Effector memory CD8-positive, alpha-beta T cell (primary cell): ENCODE results near the gene CACNA1C.

Source experiments
- ATAC-seq: fragments of 150-1000 bp; cut with Tn5 transposase; replicated peaks from 2 replicates; pipeline ENCODE4 v1.10.0; 2021; ENCODE audit warnings: mild to moderate bottlenecking, moderate library complexity
- DNase-seq, 3 experiments: peaks; one replicate each; pipeline ENCODE4 v3.0.0; 2021
- H3K27ac Mint-ChIP-seq, 2 donors: one replicate each; pipeline ENCODE4 v1.8.0; 2022; ENCODE audit warnings: mild to moderate bottlenecking in 2 of 2, mixed read lengths in 2 of 2, moderate library complexity in 2 of 2
- H3K27me3 Mint-ChIP-seq, 2 donors: one replicate each; pipeline ENCODE4 v1.8.0; 2022; ENCODE audit warnings: mixed read lengths in 2 of 2
- H3K36me3 Mint-ChIP-seq: one replicate; pipeline ENCODE4 v1.8.0; 2022; ENCODE audit warnings: mild to moderate bottlenecking, moderate library complexity, mixed read lengths; ENCODE audit not compliant: insufficient read depth
- H3K4me1 Mint-ChIP-seq, 2 donors: one replicate each; pipeline ENCODE4 v1.8.0; 2022; ENCODE audit warnings: low read depth in 2 of 2, mixed read lengths in 2 of 2
- H3K4me3 Mint-ChIP-seq, 2 donors: one replicate each; pipeline ENCODE4 v1.8.0; 2022; ENCODE audit warnings: mild to moderate bottlenecking in 2 of 2, mixed read lengths in 2 of 2, moderate library complexity in 2 of 2
- H3K9me3 Mint-ChIP-seq, 2 donors: one replicate each; pipeline ENCODE4 v1.8.0; 2022; ENCODE audit warnings: mixed read lengths in 2 of 2

The CACNA1C gene

DNA sequence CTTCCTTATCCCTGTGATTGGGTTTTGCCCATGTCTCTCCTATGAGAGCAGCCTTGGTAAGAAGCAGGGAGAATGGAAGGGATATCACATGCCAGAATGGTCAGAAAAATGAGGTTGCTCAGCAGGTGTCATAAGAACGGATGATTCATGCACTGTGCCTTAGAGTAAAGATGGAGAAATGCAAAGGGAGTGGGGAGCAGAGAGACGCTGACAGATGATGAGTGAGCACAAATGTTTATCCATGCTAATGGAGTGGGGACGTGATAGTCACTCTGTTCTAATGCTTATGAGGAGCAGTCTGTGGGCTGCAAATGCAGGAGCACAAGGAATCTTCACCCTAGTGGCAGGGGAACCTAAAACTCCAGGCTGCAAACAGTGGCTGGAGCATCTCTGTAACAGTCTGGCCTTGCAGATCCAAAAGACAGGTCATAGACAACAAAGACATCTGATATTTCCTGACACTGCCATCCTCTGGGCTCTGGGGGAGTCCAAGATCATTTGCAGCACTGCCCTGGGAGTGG, 243.2 kb downstream of the CACNA1C start:
- ATAC-seq, result no peak
- Mint-ChIP-seq H3K36me3 (peaks cover 2% of the 10 kb centered on the region), H3K9me3 (no peaks in the 10 kb centered on the region), H3K27me3 (peaks cover 34 to 78% of the 10 kb centered on the region in 2 donors), H3K27ac (no peak overlapping the region), H3K4me1 (peaks cover 0 to 5% of the 10 kb centered on the region in 2 donors), H3K4me3 (no peak overlapping the region)
- DNase-seq, result no peak

DNA sequence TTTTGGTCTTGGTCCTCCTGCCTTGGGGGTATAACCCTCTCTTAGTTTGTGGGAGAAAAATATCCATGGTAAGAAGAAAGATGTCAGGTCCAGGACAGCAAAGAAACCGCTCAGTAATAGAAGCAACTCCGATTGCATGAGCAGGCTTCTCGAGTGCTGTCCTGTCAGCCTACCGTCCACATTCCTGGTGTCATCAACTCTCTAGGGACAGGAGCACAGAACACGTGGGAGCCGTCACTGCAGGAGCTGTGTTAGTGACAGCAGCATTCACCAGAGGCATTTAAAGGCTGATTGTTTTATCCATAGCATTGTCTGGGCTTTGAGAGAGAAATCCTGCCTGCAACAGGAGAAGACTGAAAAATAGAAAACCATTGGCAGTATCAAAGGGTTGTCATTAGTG, 244.2 kb downstream of the CACNA1C start:
- H3K4me3 Mint-ChIP-seq, result no peak overlapping the region
- H3K27me3 Mint-ChIP-seq, result peaks cover 34 to 74% of the 10 kb centered on the region in 2 donors
- no peak overlapping the region for H3K27ac Mint-ChIP-seq
- DNase-seq (no peak), ATAC-seq (no peak)
- H3K9me3 Mint-ChIP-seq, result no peaks in the 10 kb centered on the region
- peaks cover 0 to 5% of the 10 kb centered on the region in 2 donors for H3K4me1 Mint-ChIP-seq
- peaks cover 2% of the 10 kb centered on the region for H3K36me3 Mint-ChIP-seq

DNA sequence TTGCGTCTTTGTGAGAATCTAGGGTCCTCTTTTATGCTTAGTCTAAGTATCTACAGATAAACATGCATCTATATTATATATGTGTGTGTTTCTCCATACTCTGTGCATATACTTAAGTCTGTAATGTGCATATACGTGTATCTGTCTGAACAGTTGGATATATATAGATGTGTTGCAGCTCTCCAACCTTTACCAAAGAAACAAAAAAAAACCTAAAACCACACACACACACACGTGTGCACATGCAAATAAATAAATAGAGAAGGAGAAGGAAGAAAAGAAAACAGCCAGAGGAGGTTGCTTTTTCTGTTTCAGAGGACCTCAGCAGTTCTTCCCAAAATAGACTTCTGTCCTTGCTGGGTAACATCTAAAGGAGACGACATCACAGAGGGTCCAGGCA, 244.9 kb downstream of the CACNA1C start:
- H3K4me3 Mint-ChIP-seq, result no peak overlapping the region
- ATAC-seq (no peak), DNase-seq (no peak)
- peaks cover 0 to 5% of the 10 kb centered on the region in 2 donors for H3K4me1 Mint-ChIP-seq
- H3K36me3 Mint-ChIP-seq, result peaks cover 2% of the 10 kb centered on the region
- peaks cover 29 to 74% of the 10 kb centered on the region in 2 donors for H3K27me3 Mint-ChIP-seq
- no peaks in the 10 kb centered on the region for H3K9me3 Mint-ChIP-seq
- H3K27ac Mint-ChIP-seq, result no peak overlapping the region

DNA sequence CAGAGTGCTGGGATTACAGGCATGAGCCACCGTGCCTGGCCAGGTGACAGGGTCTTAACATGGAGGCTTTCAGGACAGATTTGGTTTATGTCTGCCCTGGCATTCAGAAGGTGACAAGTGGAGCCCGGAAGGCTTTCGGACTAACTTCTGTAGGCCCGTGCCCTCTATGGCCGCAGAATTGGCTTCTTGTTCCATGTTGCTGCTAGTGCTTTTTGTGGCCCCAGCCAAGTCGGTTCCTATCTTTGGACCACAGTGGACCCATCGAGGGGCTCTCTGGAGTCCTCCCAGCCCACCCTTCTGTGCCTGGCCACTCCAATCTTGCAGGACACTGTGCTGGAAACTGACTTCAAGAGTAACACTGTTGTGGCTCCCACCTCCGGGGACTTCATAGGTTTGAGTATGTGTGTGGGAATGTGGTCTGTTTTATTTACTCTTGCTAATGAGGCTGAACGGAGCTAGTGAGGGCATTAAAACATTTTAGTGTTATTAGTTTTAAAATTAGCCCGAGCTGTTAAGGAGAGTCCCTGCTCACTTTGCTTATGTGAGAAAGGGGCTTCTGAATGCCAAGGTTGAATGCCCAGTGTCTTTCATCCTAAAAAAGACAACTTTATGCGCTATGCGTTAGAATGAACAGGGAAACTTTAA, 245.9 kb downstream of the CACNA1C start:
- no peak for DNase-seq
- H3K4me1 Mint-ChIP-seq, result peaks cover 0 to 5% of the 10 kb centered on the region in 2 donors

DNA sequence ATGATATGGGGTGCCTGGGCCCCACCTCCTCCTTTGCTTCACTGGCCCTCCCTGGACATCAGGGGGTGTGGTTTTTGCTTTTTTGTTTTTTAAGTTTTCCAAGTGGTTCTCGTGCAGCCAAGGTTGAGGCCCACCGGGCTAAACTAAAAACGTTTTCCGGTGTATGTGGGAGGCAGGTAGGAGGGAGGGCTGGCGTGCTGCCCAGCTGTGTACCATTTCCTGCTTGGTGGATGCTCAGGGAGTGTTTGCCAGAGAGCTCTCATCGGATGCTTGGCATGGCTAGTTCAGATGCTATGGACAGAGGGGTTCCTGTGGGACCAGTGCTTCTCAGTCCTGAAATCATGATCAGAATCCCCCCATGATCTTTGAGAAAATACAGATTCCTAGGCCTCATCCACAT, 246.4 kb downstream of the CACNA1C start:
- peaks cover 2% of the 10 kb centered on the region for H3K36me3 Mint-ChIP-seq
- no peaks in the 10 kb centered on the region for H3K9me3 Mint-ChIP-seq
- no peak overlapping the region for H3K27ac Mint-ChIP-seq
- DNase-seq, result no peak
- peaks cover 0 to 5% of the 10 kb centered on the region in 2 donors for H3K4me1 Mint-ChIP-seq
- no peak overlapping the region for H3K4me3 Mint-ChIP-seq
- peaks cover 34 to 77% of the 10 kb centered on the region in 2 donors for H3K27me3 Mint-ChIP-seq
- ATAC-seq, result no peak

More for the DNA sequence above, 245.9 kb downstream of the CACNA1C start:
- peaks cover 2% of the 10 kb centered on the region for H3K36me3 Mint-ChIP-seq
- no peaks in the 10 kb centered on the region for H3K9me3 Mint-ChIP-seq
- no peak overlapping the region for H3K27ac Mint-ChIP-seq
- peaks cover 29 to 77% of the 10 kb centered on the region in 2 donors for H3K27me3 Mint-ChIP-seq
- no peak for ATAC-seq
- no peak overlapping the region for H3K4me3 Mint-ChIP-seq

DNA sequence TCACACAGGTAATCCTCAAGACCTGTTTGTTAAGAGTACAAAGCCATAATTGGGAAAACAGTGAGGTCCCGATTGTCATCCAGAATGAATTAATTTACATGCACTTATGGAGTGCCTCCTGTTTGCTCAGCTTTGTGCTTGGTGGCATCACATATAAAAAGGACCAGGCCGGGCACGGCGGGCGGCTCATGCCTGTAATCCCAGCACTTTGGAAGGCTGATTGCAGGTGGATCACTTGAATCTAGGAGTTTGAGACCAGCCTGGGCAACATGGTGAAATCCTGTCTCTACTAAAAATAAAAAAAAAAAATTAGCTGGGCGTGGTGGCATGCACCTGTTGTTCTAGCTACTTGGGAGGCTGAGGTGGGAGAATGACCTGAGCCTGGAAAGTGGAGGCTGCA, 247.4 kb downstream of the CACNA1C start:
- Mint-ChIP-seq H3K27me3 (peaks cover 38 to 77% of the 10 kb centered on the region in 2 donors), H3K27ac (no peak overlapping the region), H3K4me1 (peaks cover 0 to 2% of the 10 kb centered on the region in 2 donors), H3K9me3 (no peaks in the 10 kb centered on the region), H3K4me3 (no peak overlapping the region), H3K36me3 (peaks cover 2% of the 10 kb centered on the region)
- ATAC-seq (no peak), DNase-seq (no peak)

DNA sequence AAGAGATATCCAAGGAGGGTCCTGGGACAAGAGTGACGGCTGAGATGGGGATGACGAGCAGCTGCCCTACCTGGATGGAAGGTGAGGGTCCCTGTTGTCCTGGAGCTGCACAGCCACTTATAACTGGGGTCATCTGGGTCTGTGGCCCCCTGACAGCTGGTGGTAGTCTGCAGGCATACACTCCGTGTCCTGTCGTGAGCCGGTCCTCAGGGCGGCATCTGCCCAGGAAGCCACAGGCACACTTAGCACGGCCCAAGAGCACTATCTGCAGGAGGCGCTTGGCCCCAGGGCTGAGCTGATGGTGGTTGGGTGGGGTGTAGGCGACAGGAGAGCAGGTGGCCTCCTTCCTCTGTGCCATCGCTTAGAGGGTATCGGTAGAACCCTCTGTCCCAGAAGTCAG, 248.1 kb downstream of the CACNA1C start:
- H3K9me3 Mint-ChIP-seq, result no peaks in the 10 kb centered on the region
- no peak for ATAC-seq
- H3K27ac Mint-ChIP-seq, result no peak overlapping the region
- no peak overlapping the region for H3K4me3 Mint-ChIP-seq
- no peak for DNase-seq
- no peaks in the 10 kb centered on the region for H3K4me1 Mint-ChIP-seq
- no peaks in the 10 kb centered on the region for H3K36me3 Mint-ChIP-seq
- H3K27me3 Mint-ChIP-seq, result peaks cover 34 to 82% of the 10 kb centered on the region in 2 donors

DNA sequence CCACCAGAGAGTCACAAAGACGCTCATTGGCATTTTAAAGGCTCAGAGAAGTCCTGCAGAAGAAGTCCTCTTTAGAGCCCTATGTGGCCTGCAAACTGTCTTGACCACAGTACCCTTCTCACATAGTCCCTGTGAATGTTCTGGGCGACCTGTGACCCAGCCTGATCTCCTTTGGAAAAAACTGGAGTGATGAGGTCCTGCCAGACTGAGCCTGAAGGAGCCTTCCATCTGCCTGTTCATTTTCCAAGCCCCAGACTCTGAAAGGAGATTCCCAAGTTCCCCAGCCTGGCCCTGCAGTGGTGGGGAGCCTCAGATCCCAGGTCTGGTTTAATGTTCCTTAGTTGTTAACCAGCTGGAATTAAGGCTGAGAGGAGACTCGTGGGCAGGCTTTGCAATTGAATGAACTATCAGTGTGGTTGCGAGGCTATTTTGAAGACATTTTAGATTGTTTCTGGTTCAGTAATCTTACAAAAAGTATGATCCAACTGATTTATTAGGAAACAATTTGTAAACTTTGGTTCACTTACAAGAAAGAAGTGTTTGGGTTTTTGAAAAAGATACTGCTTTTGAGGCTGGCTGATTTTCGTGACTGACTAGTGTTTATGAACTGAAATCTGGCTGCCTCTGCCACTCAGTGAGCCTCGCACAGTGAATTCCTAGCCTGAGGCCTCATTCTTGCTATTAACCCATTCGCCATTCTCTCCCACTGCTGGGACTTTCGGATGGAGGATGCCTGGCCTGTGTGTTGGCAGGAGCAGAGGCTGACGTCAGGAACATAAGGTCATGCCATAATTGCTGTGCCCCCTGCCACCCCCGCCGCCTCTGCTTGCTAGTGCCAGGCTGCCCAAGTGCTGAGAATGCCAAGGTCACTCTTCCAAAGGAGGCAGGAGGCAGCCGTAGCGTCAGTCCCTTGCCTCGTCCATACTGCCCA, 249.0 kb downstream of the CACNA1C start:
- no peak for DNase-seq
- no peak for ATAC-seq
- H3K4me1 Mint-ChIP-seq, result no peaks in the 10 kb centered on the region
- H3K27ac Mint-ChIP-seq, result no peak overlapping the region
- no peak overlapping the region for H3K4me3 Mint-ChIP-seq
- H3K9me3 Mint-ChIP-seq, result no peaks in the 10 kb centered on the region
- H3K36me3 Mint-ChIP-seq, result no peaks in the 10 kb centered on the region
- H3K27me3 Mint-ChIP-seq, result peaks cover 33 to 83% of the 10 kb centered on the region in 2 donors

DNA sequence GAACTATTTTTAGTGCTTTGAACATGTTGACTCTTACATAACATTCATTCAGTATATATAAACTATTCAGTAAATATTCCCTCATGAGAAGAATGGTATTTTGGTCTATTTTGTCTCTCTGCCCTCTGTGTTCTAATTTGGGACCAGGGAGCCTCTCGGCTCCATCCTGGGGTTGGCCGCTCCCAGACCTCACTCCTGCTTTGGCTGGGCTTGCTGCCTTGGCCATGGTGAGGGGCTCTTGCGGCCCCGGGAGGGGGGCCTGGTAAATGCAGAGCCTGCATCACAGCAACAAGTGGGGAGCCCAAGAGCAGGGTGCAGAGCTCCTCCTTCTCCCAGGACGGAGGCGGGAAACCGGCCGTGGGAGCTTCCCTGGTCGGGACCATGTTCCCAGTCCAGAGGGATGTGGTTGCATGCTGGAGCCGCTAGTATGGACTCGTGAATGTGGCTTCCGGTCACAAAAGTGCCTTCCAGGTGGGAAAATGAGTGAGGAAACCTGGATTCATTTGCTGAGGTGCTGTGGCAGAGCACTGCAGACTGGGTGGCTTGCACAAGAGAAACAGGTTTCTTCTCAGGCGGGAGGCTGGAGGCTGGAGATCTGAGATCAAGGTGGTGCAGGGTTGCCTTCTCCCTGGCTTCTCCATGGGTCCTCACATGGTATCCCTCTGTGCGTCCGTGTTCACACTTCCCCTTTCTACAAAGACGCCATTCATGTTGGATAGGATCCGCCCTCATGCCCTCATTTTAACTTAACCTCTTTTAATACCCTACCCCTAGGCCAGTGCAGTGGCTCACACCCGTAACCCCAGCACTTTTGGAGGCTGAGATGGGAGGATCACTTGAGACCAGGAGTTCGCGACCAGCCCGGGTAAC, 250.2 kb downstream of the CACNA1C start:
- H3K4me1 Mint-ChIP-seq, result no peaks in the 10 kb centered on the region
- no peak overlapping the region for H3K27ac Mint-ChIP-seq
- H3K4me3 Mint-ChIP-seq, result no peak overlapping the region
- ATAC-seq, result no peak
- DNase-seq, result no peak
- peaks cover 31 to 80% of the 10 kb centered on the region in 2 donors for H3K27me3 Mint-ChIP-seq
- H3K36me3 Mint-ChIP-seq, result no peaks in the 10 kb centered on the region
- H3K9me3 Mint-ChIP-seq, result no peaks in the 10 kb centered on the region

DNA sequence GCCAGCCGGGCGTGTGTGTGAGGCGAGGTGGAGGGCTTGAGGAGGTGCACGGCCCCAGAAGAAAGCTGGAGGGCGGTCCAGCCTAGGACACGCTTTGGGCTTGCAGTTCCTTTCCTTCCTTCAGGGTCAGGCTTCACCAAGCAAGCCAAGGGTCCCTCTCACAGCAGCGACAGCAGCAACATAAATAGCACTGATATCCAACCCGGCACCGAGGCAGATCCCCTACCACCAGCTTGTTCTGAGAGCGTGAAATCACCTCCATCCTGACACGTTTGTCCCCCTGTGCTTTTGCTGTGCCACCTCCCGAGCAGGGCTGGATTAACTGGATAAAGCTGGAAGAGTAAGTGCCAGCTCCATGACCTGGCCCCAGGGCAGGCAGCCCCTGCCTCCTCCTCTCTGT, 251.4 kb downstream of the CACNA1C start:
- no peaks in the 10 kb centered on the region for H3K36me3 Mint-ChIP-seq

DNA sequence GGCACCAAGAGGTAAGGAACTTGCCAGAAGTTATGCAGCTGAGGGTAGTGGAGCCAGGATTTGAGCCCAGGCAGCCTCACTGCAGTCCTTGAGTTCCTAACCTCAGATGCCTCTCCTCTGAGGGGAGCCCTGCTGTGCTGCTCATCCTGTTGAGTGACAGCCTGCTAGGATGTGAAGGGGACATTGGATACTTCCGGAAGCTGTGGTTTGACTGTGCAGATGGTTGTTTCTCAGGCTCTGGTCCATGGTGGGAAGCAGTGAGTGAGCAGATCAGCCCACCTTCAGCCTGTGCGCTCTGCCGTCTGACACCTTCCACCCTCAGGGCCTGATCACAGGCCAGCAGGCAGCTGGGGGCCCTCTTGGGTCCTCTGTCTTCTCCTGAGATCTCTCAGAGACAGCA, 253.2 kb downstream of the CACNA1C start:
- Mint-ChIP-seq H3K27ac (no peak overlapping the region), H3K27me3 (peaks cover 25 to 62% of the 10 kb centered on the region in 2 donors), H3K4me3 (no peak overlapping the region), H3K36me3 (no peaks in the 10 kb centered on the region), H3K4me1 (no peaks in the 10 kb centered on the region), H3K9me3 (no peaks in the 10 kb centered on the region)
- DNase-seq (no peak), ATAC-seq (no peak)

More for the DNA sequence above, 251.4 kb downstream of the CACNA1C start:
- H3K27me3 Mint-ChIP-seq, result peaks cover 29 to 80% of the 10 kb centered on the region in 2 donors
- no peak overlapping the region for H3K27ac Mint-ChIP-seq
- ATAC-seq (no peak), DNase-seq (no peak)
- no peaks in the 10 kb centered on the region for H3K9me3 Mint-ChIP-seq
- H3K4me3 Mint-ChIP-seq, result no peak overlapping the region
- no peaks in the 10 kb centered on the region for H3K4me1 Mint-ChIP-seq

DNA sequence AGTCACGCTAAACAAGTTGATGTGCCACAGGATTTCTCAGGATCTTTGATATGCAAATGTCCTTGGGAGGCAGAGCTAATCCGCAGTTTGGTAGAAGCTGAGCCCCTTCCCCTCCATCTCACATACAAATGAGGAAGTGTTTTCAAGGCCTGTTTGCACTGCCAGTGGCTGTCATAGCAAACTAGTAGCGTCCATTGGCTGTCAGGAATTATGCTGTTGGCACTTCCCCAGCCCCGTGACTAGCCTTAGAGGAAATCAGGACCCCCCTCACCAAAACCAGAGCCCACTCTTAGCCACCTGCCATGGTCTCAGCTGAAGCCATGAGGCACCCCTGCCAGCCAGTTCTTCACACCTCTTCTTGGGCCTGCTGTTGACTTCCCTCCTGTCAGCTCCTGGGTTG, 253.9 kb downstream of the CACNA1C start:
- Mint-ChIP-seq H3K36me3 (no peaks in the 10 kb centered on the region), H3K27me3 (peaks cover 25 to 59% of the 10 kb centered on the region in 2 donors), H3K4me1 (no peaks in the 10 kb centered on the region), H3K4me3 (no peak overlapping the region), H3K27ac (no peak overlapping the region), H3K9me3 (no peaks in the 10 kb centered on the region)
- no peak for ATAC-seq
- DNase-seq, result no peak

DNA sequence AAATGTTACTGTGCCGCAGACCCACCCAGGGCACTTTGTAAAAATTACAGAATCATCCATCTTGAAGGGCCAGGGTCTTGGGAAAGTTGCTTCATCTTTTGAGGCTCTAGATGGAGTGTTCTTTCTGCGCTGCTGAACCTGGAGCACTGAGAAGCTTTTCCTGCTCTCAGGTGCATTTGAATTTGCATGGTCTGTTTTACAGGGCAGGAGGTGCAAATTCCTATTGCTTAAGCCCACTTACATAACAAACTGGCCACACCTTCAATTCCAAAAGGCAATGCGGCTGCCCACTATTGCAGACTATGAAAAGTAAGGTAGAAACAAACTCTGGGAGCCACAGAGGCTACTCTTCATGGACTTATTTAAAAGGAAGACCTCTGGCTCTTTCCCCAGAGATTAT, 254.8 kb downstream of the CACNA1C start:
- Mint-ChIP-seq H3K27ac (no peak overlapping the region), H3K9me3 (no peaks in the 10 kb centered on the region), H3K4me3 (no peak overlapping the region), H3K4me1 (no peaks in the 10 kb centered on the region), H3K36me3 (no peaks in the 10 kb centered on the region), H3K27me3 (peaks cover 30 to 52% of the 10 kb centered on the region in 2 donors)
- ATAC-seq (no peak), DNase-seq (no peak)
